GM12872 (cell line): ENCODE results near the gene GNAQ.

Source experiments
- TF ChIP-seq, protein P1 (sequence below): IDR thresholded peaks from 3 replicates; pipeline ENCODE4 v1.5.1; 2011; ENCODE audit warnings: low read depth, mild to moderate bottlenecking, low read length, moderate library complexity; ENCODE audit not compliant: insufficient read depth

GNAQ gene

DNA sequence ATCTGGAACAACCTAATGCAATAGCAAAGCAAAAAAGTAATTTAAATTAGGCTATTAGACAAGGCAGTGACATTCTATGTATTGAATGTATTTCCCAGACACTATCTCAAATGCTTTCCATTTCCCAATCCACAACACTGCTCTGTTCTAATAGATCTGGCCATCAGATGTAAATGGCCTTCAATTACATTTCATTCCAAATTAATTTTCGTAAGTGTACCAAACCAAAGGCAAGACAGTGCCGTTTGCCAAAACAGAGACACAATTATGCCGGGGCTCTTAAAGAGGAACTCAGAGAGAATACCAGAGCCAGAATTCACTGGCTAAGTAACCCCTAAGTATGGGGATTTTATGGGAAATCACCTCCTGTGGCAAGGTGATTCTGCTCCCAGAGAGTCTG is 63.1 kb downstream of the GNAQ start:
- TF ChIP-seq, protein P1, sequence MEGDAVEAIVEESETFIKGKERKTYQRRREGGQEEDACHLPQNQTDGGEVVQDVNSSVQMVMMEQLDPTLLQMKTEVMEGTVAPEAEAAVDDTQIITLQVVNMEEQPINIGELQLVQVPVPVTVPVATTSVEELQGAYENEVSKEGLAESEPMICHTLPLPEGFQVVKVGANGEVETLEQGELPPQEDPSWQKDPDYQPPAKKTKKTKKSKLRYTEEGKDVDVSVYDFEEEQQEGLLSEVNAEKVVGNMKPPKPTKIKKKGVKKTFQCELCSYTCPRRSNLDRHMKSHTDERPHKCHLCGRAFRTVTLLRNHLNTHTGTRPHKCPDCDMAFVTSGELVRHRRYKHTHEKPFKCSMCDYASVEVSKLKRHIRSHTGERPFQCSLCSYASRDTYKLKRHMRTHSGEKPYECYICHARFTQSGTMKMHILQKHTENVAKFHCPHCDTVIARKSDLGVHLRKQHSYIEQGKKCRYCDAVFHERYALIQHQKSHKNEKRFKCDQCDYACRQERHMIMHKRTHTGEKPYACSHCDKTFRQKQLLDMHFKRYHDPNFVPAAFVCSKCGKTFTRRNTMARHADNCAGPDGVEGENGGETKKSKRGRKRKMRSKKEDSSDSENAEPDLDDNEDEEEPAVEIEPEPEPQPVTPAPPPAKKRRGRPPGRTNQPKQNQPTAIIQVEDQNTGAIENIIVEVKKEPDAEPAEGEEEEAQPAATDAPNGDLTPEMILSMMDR, result no peak

DNA sequence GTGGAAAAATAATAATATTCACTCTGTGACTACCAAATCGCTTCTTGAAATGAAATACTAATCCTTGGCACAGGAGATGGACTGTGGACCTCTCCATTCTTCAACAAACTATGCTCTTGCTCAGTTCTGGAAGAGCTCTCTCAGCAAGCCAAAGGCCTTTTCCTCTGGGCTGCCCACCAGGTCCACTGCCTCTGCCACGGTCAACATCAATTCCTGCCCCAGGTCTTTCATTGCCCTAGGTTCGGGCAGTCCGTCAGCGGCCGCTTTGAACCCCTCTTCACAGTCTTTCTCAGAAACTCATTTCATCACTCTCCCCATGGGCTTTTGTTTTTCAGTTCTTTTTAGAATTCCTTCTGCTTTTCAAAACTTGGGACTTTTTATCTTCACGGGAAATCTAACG is 64.9 kb downstream of the GNAQ start:
- TF ChIP-seq, protein P1, result no peak

DNA sequence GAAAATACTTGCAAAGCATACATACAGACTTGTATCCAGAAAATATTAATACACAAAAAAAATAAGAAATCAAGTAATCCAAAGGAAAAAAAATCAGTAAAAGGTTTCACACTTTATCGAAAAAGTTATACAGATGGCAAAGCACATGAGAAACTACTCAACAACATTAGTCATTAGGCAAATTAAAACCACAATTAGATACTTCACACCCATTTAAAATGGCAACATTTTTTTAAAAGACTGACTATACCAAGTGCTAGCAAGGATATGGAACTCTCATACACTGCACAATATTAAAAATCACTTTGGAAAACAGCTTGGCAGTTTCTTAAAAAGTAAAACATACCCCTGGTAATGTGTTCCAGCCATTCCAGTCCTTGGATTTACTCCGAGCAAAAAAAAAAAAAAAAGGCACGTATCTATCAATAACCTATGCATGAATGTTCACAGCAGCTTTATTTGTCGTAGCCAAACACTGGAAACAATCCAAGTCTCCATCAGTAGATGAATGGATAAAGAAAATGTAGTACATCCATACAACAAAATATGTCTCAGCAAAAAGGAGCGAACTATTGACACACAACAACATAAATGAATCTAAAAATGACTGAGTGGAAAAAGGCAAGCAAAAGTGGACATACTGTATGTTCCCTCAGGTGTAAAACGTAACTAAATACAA is 66.0 kb downstream of the GNAQ start:
- TF ChIP-seq, protein P1, result no peak

DNA sequence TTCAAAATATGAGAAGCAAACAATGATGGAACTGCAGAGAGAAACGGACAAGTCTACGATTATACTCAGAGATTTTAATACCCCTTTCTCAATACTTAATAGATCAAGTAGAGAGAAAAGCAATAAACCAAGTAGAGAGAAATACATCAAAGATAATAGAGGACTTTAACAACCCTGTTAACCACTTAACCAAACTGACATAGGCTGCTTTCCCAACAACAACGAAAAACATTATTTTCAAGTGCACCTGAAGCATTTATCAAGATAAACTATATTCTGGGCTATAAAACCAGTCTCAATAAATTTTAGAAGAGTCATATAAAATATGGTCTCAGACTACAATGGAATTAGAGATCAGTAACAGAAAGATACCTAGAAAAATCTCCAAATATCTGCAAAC is 67.4 kb downstream of the GNAQ start:
- TF ChIP-seq, protein P1, result no peak

DNA sequence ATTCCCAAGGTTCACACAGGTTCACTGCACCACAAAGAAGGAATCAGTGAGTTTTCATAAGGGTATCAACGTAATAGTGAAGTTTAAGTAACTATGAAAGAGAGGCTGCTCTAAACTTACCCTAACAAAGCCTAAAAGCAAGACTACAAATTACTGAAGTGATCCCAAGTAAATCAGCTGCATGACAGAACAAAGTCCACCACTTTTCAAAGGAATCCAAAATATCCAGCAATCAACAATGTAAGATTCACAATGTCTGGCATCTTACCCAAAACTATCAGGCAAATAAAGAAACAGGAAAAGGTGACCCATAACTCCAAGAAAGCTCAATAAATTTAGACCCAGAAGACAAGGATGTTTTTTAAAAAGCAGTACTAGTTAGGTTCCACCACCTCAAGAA is 70.1 kb downstream of the GNAQ start:
- TF ChIP-seq, protein P1, result no peak

DNA sequence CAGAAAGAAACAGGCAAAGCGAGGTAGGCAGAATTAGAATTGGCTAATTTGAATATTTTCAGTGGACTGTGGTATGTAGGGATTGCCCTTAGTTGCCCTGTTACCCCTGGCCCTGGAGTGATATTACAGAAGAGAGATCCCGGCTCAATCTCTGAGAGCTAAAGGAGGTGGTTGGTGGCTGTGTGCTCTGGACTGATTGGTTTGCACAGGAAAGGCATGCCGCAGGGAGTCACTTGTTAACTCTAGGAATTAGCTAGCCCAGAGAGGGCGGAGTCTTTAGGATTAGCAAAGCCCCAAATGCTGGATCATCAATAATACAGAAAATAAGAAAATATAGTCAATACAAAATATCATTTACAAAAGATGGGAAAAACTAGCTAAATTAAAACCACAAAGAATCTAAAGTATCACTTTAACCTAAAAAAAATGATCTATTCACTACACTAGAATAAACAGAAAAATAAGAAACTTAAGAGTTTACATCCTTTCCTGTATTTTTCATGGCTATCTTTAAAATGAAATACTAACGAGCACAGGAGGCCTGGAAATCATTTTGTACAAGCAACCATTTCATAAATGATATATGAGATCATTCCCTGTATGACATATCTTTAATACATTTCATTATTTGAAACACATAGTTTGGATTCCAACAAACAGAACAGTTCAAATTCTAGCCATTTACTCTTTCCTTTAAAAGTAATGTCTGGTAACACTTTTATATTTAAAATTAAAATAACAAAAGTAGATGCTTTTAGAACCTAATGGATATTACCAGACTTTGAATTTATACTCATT is 71.1 kb downstream of the GNAQ start:
- TF ChIP-seq, protein P1, result no peak

DNA sequence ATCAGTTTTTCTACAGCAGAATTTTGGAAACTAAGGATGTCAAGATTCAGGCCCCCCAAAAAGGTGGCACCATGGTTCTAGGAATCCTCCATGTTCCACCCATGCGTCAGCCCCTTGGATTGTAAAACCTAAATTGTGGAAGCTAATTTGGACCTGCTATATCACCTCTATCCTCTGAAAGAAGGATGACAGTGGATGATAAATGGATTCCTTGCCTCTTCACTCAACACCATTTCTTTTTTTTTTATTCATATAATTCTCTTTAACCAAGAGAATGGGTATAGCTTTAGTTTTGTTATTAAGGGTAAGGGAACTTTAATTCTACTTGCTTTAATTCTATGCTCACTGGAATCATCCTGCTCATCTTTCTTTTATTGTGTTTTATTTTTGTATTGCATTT is 71.8 kb downstream of the GNAQ start:
- TF ChIP-seq, protein P1, result no peak
